HCT116 (cell line): Measurements from ENCODE around the gene IQGAP2. TPM values are rescaled to one million over a fixed set of nuclear protein-coding genes. Genes with fewer than 3 reads are reported as not detected.
A peak's percentile ranks its signal among the peaks of the same experiment; 100 is the strongest.

Experiments used
- ATAC-seq: fragments of 200-7000 bp; cut with Tn5 transposase; 2 replicates; pipeline ENCODE4 v1.9.1; 2020; ENCODE audit warnings: mild to moderate bottlenecking, moderate library complexity
- BruUV-seq: library from RNA; stranded (reverse); fragments of 400-500 nt; replicated peaks from 2 replicates; lab custom pipeline; 2021; lab: Mats Ljungman, UMichigan
- CTCF ChIA-PET: fragments of 300-600 bp; sonication (Branson Sonifier 250); formaldehyde crosslinking; loops from one replicate; lab custom pipeline; 2021; ENCODE audit warnings: antibody characterized with exemption; lab: Charles Lee
- POLR2A ChIA-PET: fragments of 300-600, 350-600 bp; sonication (Branson Sonifier 250); formaldehyde crosslinking; loops from one replicate; lab custom pipeline; 2021; ENCODE audit warnings: antibody characterized with exemption; lab: Charles Lee
- RAD21 ChIA-PET, 2 experiments: fragments of 300-600 bp; sonication (Branson Sonifier 250); formaldehyde crosslinking; loops; one replicate each; lab custom pipeline; 2023; ENCODE audit warnings: low total read pairs in 2 of 2; ENCODE audit not compliant: uncharacterized antibody in 2 of 2, unreplicated experiment in 2 of 2, low non-redundant PET in 1 of 2; lab: Charles Lee
- DNase-seq: peaks from one replicate; pipeline ENCODE4 v3.0.0-alpha.2; 2010; ENCODE audit warnings: low read depth, low spot score
- H2AFZ ChIP-seq: fragments of 200-600 bp; shearing (Covaris generic), sonication (generic); 2 replicates; pipeline ENCODE4 v1.6.1; 2017; ENCODE audit warnings: low read depth, mixed run types, mixed read lengths, antibody characterized with exemption, low read length; ENCODE audit not compliant: poor library complexity, severe bottlenecking
- H3K27ac ChIP-seq: 2 replicates; pipeline ENCODE4 v1.5.1; 2012; ENCODE audit warnings: low read depth, low read length
- H3K27me3 ChIP-seq: fragments of 200-600 bp; sonication (generic); 2 replicates; pipeline ENCODE4 v1.6.1; 2016; ENCODE audit warnings: mixed run types, low read length, mixed read lengths; ENCODE audit not compliant: insufficient read depth
- H3K36me3 ChIP-seq, 2 experiments: fragments of 200-500 bp in 1 of 2; fragments of 200-600 bp in 1 of 2; sonication (Bioruptor generic) in 1 of 2; sonication (generic) in 1 of 2; 2 replicates each; pipeline versions ENCODE4 v1.5.1 to v1.6.1; 2014 to 2016; ENCODE audit warnings: low read length in 2 of 2, inconsistent platforms in 1 of 2, mixed read lengths in 1 of 2, mixed run types in 1 of 2; ENCODE audit not compliant: insufficient read depth in 2 of 2, control insufficient read depth in 1 of 2
- H3K4me1 ChIP-seq, 2 experiments: fragments of 200-600 bp in 1 of 2; sonication (generic) in 1 of 2; 2 replicates each; pipeline versions ENCODE4 v1.5.1 to v1.6.1; 2012 to 2017; ENCODE audit warnings: low read length in 2 of 2, inconsistent platforms in 1 of 2, mild to moderate bottlenecking in 1 of 2, mixed read lengths in 1 of 2, mixed run types in 1 of 2, moderate library complexity in 1 of 2; ENCODE audit not compliant: insufficient read depth in 2 of 2, control insufficient read depth in 1 of 2
- H3K4me2 ChIP-seq: fragments of 200-600 bp; sonication (generic); 2 replicates; pipeline ENCODE4 v1.6.1; 2017; ENCODE audit warnings: mixed run types, low read length, mixed read lengths
- H3K4me3 ChIP-seq, 2 experiments: fragments of 200-600 bp in 1 of 2; sonication (generic) in 1 of 2; replicated peaks in 1 of 2; 2 replicates each; pipeline ENCODE4 v1.5.1; 2011 to 2016; ENCODE audit warnings: low read length in 2 of 2, control low read depth in 1 of 2, low read depth in 1 of 2, mild to moderate bottlenecking in 1 of 2, mixed read lengths in 1 of 2, mixed run types in 1 of 2
- H3K79me2 ChIP-seq: fragments of 200-600 bp; sonication (generic); 2 replicates; pipeline ENCODE4 v1.6.1; 2017; ENCODE audit warnings: mild to moderate bottlenecking, mixed run types, low read length, moderate library complexity, mixed read lengths; ENCODE audit not compliant: insufficient read depth
- H3K9ac ChIP-seq: fragments of 200-600 bp; sonication (generic); 2 replicates; pipeline ENCODE4 v1.6.1; 2016; ENCODE audit warnings: low read length, mixed read lengths
- H3K9me2 ChIP-seq: fragments of 200-600 bp; sonication (generic), shearing (Covaris generic); 2 replicates; pipeline ENCODE4 v1.6.1; 2017; ENCODE audit warnings: mixed run types, mild to moderate bottlenecking, moderate library complexity; ENCODE audit not compliant: insufficient read depth
- H3K9me3 ChIP-seq, 2 experiments: fragments of 200-500 bp in 1 of 2; fragments of 200-600 bp in 1 of 2; sonication (Bioruptor generic) in 1 of 2; sonication (generic) in 1 of 2; 2 replicates each; pipeline ENCODE4 v1.6.1; 2014 to 2017; ENCODE audit warnings: low read length in 2 of 2, mixed read lengths in 2 of 2, inconsistent platforms in 1 of 2, low read depth in 1 of 2, mild to moderate bottlenecking in 1 of 2, mixed run types in 1 of 2, moderate library complexity in 1 of 2; ENCODE audit not compliant: control insufficient read depth in 1 of 2, insufficient read depth in 1 of 2
- H4K20me1 ChIP-seq: fragments of 200-600 bp; sonication (generic), shearing (Covaris generic); 2 replicates; pipeline ENCODE4 v1.6.1; 2017; ENCODE audit warnings: mixed run types, mild to moderate bottlenecking, moderate library complexity; ENCODE audit not compliant: insufficient read depth
- ATF3 ChIP-seq: IDR thresholded peaks from 2 replicates; pipeline ENCODE4 v1.6.1; 2012
- CTCF ChIP-seq, 3 experiments: fragments of 200-600 bp in 1 of 3; sonication (generic) in 1 of 3; IDR thresholded peaks in 2 of 3; conservative IDR thresholded peaks in 1 of 3; 2 replicates each; pipeline ENCODE4 v1.5.1; 2012 to 2017; ENCODE audit warnings: low read depth in 2 of 3, low read length in 2 of 3, antibody characterized with exemption in 1 of 3, borderline replicate concordance in 1 of 3, control low read depth in 1 of 3, mild to moderate bottlenecking in 1 of 3, mixed read lengths in 1 of 3, mixed run types in 1 of 3, moderate library complexity in 1 of 3; ENCODE audit not compliant: insufficient read depth in 1 of 3
- EGR1 ChIP-seq: IDR thresholded peaks from 2 replicates; pipeline ENCODE4 v1.6.1; 2012; ENCODE audit warnings: low read depth
- ELF1 ChIP-seq: IDR thresholded peaks from 2 replicates; pipeline ENCODE4 v1.6.1; 2012; ENCODE audit warnings: low read depth, borderline replicate concordance
- EZH2 ChIP-seq: fragments of 200-600 bp; sonication (generic); IDR thresholded peaks from 2 replicates; pipeline ENCODE4 v1.6.1; 2017; ENCODE audit warnings: antibody characterized with exemption, mixed run types
- EZH2phosphoT487 ChIP-seq: fragments of 200-600 bp; IDR thresholded peaks from 2 replicates; pipeline ENCODE4 v1.6.1; 2018; ENCODE audit warnings: antibody characterized with exemption, borderline replicate concordance
- FOSL1 ChIP-seq: IDR thresholded peaks from 2 replicates; pipeline ENCODE4 v1.6.1; 2012; ENCODE audit warnings: low read depth
- JUND ChIP-seq: IDR thresholded peaks from 2 replicates; pipeline ENCODE4 v1.6.1; 2012
- MAX ChIP-seq: IDR thresholded peaks from 2 replicates; pipeline ENCODE4 v1.6.1; 2012
- POLR2A ChIP-seq: IDR thresholded peaks from 2 replicates; pipeline ENCODE4 v1.7.0; 2011; ENCODE audit warnings: borderline replicate concordance; ENCODE audit not compliant: insufficient read depth, insufficient read length; ENCODE audit errors: extremely low read depth
- POLR2AphosphoS5 ChIP-seq: IDR thresholded peaks from 2 replicates; pipeline ENCODE4 v1.6.1; 2011; ENCODE audit warnings: mild to moderate bottlenecking, low read depth, low read length, moderate library complexity
- RAD21 ChIP-seq: IDR thresholded peaks from 2 replicates; pipeline ENCODE4 v1.6.1; 2012; ENCODE audit warnings: low read depth, mild to moderate bottlenecking
- SIN3A ChIP-seq: IDR thresholded peaks from 2 replicates; pipeline ENCODE4 v1.6.1; 2012; ENCODE audit warnings: low read depth
- SP1 ChIP-seq: IDR thresholded peaks from 2 replicates; pipeline ENCODE4 v1.6.1; 2012; ENCODE audit warnings: low read depth
- SRF ChIP-seq: IDR thresholded peaks from 2 replicates; pipeline ENCODE4 v1.6.1; 2012; ENCODE audit warnings: low read depth
- TCF7L2 ChIP-seq: IDR thresholded peaks from 2 replicates; pipeline ENCODE4 v1.7.0; 2011; ENCODE audit warnings: borderline replicate concordance, inconsistent platforms; ENCODE audit not compliant: insufficient read depth, insufficient read length; ENCODE audit errors: extremely low read depth
- ZBTB33 ChIP-seq: IDR thresholded peaks from 2 replicates; pipeline ENCODE4 v1.6.1; 2011; ENCODE audit warnings: mild to moderate bottlenecking, low read length, moderate library complexity; ENCODE audit not compliant: insufficient replicate concordance; ENCODE audit errors: extremely low read depth
- ZFX ChIP-seq: fragments of 450-650 bp; IDR thresholded peaks from 2 replicates; pipeline ENCODE4 v1.6.1; 2017
- ZNF274 ChIP-seq: fragments of 200-500 bp; sonication (Bioruptor generic); IDR thresholded peaks from 2 replicates; pipeline ENCODE4 v1.6.1; 2014; ENCODE audit warnings: mild to moderate bottlenecking, low read depth, low read length, inconsistent platforms
- intact Hi-C: fragments of 100-400 bp; cut with micrococcal nuclease; formaldehyde crosslinking; loops from 2 replicates; pipeline ENCODE4 v1.10.0; 2022
- total RNA-seq: library from RNA; stranded (reverse); gene quantifications from one replicate; pipeline ENCODE4 v1.2.1, GENCODE V29; 2021; ENCODE audit not compliant: unreplicated experiment

IQGAP2 gene
- total RNA-seq, 1 experiment from 2014 or later = 2.0 TPM

- H3K79me2 ChIP-seq = no peaks in the 10 kb centered on the region
- DNase-seq (no peak), ATAC-seq (no peak)
- no TSS peak for BruUV-seq
- no peaks in the 10 kb centered on the region for H3K9me3 ChIP-seq
- H4K20me1 ChIP-seq = no peaks in the 10 kb centered on the region
- H3K4me3 ChIP-seq = no peak overlapping the region
- H3K9me2 ChIP-seq = 0 out of 2 replicates have a peak, but pooled peaks cover 3% of the 10 kb centered on the region
- peaks cover 18 to 38% of the 10 kb centered on the region in 2 experiments for H3K4me1 ChIP-seq
- POLR2A ChIA-PET = no interaction called here
- no peaks in the 10 kb centered on the region for H3K27me3 ChIP-seq
- TF ChIP-seq EZH2 = no peak
- no peak for TF ChIP-seq SP1
- no peak for TF ChIP-seq FOSL1
- TF ChIP-seq EZH2phosphoT487 = no peak
- TF ChIP-seq ZNF274 = no peak
- TF ChIP-seq ATF3 = no peak
- TF ChIP-seq MAX = no peak
- TF ChIP-seq ELF1 = no peak
- no peak for TF ChIP-seq RAD21
- no peak for TF ChIP-seq SRF
- no peak for TF ChIP-seq TCF7L2
- TF ChIP-seq POLR2A = no peak
- no peak for TF ChIP-seq EGR1
- TF ChIP-seq JUND = no peak
- no peak for TF ChIP-seq SIN3A
- no peak for TF ChIP-seq POLR2AphosphoS5
- TF ChIP-seq CTCF (IDR thresholded peaks at IDR 0.05 in 2 of 3, conservative IDR thresholded peaks at IDR 0.05 in 1 of 3; ENCODE audit: borderline replicate concordance in 1 of 3, insufficient read depth in 1 of 3, low read depth in 2 of 3, low read length in 2 of 3) = no peak
- no peak for TF ChIP-seq ZBTB33
- no peak for TF ChIP-seq ZFX
- RAD21 ChIA-PET = no interaction called here
- H3K4me2 ChIP-seq = peak overlapping the region; percentile 38; the same call in 1 of the 2 replicates
- CTCF ChIA-PET = no interaction called here
- no peak overlapping the region for H3K9ac ChIP-seq
- H3K27ac ChIP-seq = peak overlapping the region; percentile 44; the same call in 1 of the 2 replicates
- H3K36me3 ChIP-seq = no peaks in the 10 kb centered on the region
- intact Hi-C loops = no loop called here
- H2AFZ ChIP-seq = peak overlapping the region; percentile 90
Observed at GRCh38 chr5:76688836-76689235, 285.8 kb downstream of the IQGAP2 start.
